ENCODE results near the gene NOSIP.

The NOSIP gene

GRCh38 chr19:49587227-49587626 lies 6.9 kb upstream of the NOSIP start:
- H3K4me3 ChIP-seq (ENCODE audit: control insufficient read depth, low read depth, low read length): no peak overlapping the region
- TF ChIP-seq CTCF (IDR thresholded peaks at IDR 0.05; ENCODE audit: control insufficient read depth, insufficient read depth, low read depth, low read length, missing control alignments): no peak
- DNase-seq (ENCODE audit: low read depth): no peak

GRCh38 chr19:49585023-49585422 lies 4.7 kb upstream of the NOSIP start:
- no peak for TF ChIP-seq CTCF (IDR thresholded peaks at IDR 0.05; ENCODE audit: control insufficient read depth, insufficient read depth, low read depth, low read length, missing control alignments)
- no peak for DNase-seq (ENCODE audit: low read depth)

GRCh38 chr19:49583239-49583638 lies 2.9 kb upstream of the NOSIP start:
- DNase-seq (ENCODE audit: low read depth): no peak
- no peak overlapping the region for H3K4me3 ChIP-seq (ENCODE audit: control insufficient read depth, low read depth, low read length)
- TF ChIP-seq CTCF (IDR thresholded peaks at IDR 0.05; ENCODE audit: control insufficient read depth, insufficient read depth, low read depth, low read length, missing control alignments): no peak

More at GRCh38 chr19:49585023-49585422, 4.7 kb upstream of the NOSIP start:
- H3K4me3 ChIP-seq (ENCODE audit: control insufficient read depth, low read depth, low read length): no peak overlapping the region

- peak within 1 kb of the TSS; percentile 77 for H3K4me3 ChIP-seq (ENCODE audit: control insufficient read depth, low read depth, low read length)
- DNase-seq (ENCODE audit: low read depth): no peak
- TF ChIP-seq CTCF (IDR thresholded peaks at IDR 0.05; ENCODE audit: control insufficient read depth, insufficient read depth, low read depth, low read length, missing control alignments): no peak
These were observed 702 bp upstream of the NOSIP start, which contains the start of gene PRRG2 for GRCh38 chr19:49581007-49581508. Gene PRRG2 (plus strand): TSS chr19:49581316. CDS start chr19:49583220, 1,904 bp downstream.

GRCh38 chr19:49579947-49580263 lies 451 bp downstream of the NOSIP start:
- peak overlapping the region; percentile 77 for H3K4me3 ChIP-seq (ENCODE audit: control insufficient read depth, low read depth, low read length)
- TF ChIP-seq CTCF (IDR thresholded peaks at IDR 0.05; ENCODE audit: control insufficient read depth, insufficient read depth, low read depth, low read length, missing control alignments): no peak
- DNase-seq (ENCODE audit: low read depth): no peak

GRCh38 chr19:49579193-49579592 lies 1.2 kb downstream of the NOSIP start:
- peak overlapping the region; percentile 77 for H3K4me3 ChIP-seq (ENCODE audit: control insufficient read depth, low read depth, low read length)
- DNase-seq (ENCODE audit: low read depth): no peak
- no peak for TF ChIP-seq CTCF (IDR thresholded peaks at IDR 0.05; ENCODE audit: control insufficient read depth, insufficient read depth, low read depth, low read length, missing control alignments)
